T follicular helper cell (primary cell): ENCODE results near the gene NDST1.

Source experiments
- DNase-seq: peaks from one replicate; pipeline ENCODE4 v3.0.0-alpha.2; 2020; ENCODE audit warnings: low read depth

Gene NDST1

DNA sequence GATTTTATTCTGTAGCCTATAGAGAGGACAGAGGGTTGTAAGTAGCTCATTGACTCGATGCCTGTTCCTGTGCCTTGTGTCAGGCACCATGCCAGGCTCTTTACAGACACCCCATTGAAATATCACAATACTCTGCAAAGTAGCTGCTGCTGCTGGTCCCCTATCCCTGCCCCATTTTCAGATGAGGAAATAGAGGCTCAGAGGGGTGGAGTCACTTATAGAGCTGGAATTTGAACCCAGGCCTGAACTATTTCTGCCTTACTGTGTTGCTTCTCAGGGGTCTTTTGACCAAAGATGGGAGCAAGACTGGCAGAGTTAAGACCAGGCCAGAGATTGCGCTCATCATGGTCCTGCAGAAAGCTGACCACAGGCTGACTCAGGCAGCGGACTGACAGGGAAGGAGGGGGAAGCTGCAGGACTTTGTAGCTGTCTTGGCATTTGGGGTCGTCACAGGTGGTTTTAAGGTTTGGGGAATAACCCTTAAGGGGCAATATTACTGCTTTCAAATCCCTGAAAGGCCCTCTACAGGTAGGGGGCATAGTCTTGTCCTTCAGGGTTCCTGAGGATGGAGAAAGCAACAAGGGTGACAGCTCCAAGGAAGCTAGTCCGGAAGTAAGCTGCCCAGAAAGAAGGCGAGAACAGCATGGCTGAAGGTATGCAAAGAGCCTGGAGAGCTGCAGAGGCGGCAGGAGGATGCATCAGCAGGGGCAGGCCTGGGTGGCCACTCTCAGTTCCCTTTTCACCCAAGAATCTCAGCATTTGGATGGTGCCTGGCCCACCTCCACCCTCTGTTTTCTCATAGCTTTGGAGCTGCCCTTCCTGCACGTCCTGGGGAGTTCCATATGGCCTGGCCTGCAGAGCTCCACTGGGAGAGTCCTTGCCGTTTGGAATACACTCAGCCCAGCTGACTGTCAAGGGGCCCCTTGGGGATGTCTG lies 18.3 kb upstream of the NDST1 start:
- DNase-seq: no peak

DNA sequence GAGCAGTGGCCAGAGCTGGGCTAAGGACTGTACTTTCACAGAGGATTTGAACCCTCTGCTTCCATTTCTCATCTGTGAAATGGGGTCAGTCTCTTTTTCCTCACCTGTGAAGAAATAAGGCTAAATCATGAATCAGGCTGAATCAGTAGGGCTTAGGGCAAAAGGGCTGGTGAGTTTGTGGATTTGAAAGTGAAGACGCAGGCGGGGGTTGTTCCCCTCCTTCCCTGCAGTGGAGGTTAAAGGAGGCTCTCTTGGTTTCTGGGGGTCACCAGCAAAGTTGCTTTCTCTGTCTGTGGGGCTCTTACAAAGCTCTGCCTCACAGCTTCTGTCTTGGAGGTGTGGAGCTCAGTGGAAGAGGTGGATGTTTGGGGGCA lies 17.6 kb upstream of the NDST1 start:
- no peak for DNase-seq

- DNase-seq: no peak
Measured at GRCh38 chr5:150490754-150491153, 17.2 kb upstream of the NDST1 start.

DNA sequence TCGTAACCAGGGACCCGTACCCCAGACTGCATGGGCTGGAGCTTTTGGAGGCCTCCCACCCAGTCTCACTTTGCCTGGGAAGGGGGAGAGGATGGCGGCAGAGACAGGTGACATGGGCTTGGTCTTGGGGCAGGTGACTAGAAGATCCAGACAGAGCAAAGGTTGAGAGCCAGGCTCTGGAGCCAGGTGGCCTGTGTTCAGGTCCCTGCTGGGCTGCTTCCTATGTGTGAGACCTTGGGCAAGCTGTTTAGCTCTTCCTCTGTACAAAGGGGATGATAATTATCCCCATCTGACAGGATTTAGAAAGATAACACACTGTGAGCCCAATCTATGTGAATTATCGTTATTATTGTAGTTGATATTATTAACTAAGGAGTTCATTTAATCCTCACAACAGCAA lies 16.1 kb upstream of the NDST1 start:
- no peak for DNase-seq

DNA sequence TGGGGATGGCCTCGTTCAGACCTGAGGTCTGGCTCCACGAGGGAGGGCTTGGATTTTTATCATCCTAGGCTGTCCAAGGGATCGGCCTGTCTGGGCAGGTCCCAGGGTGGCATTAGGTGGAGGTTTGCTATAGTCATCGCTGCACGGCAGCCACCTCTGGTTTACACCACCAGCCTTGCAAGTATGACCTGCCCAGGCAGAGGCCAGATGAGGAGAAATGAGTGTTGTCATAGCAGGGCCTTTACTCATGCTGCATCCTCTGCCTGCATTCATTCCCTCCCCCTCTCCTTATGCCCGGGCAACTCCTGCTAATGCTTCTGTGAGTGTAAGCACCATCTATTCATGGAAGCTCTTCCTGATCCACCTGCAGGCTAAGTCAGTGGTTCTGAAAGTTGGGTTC lies 15.3 kb upstream of the NDST1 start:
- DNase-seq: no peak

- DNase-seq: no peak
Measured at GRCh38 chr5:150496098-150496497, 11.8 kb upstream of the NDST1 start.

DNA sequence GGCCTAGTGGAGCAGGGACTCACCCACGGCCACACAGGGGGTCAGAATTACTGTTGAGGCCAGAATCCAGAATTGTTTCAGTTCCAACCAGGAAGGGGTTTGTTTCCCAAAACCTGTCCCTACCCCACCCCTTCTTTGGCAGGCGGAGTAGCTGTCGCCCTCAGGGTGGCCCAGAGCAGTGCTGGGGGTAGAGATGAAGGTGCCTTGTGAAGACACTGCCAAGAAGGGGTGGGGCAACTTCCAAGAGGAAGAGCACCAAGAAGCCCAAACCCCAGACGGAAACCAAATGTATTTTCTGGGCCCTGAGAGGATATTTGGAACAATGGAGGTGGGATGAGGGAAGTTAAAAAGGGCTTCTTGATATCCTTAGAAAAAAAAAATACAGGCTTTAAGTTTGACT lies 11.4 kb upstream of the NDST1 start:
- no peak for DNase-seq

GRCh38 chr5:150497274-150497988 lies 10.5 kb upstream of the NDST1 start:
- no peak for DNase-seq

- DNase-seq: no peak
Measured at GRCh38 chr5:150497989-150498317, 10.0 kb upstream of the NDST1 start.

GRCh38 chr5:150498501-150498900 lies 9.4 kb upstream of the NDST1 start:
- DNase-seq: no peak

DNA sequence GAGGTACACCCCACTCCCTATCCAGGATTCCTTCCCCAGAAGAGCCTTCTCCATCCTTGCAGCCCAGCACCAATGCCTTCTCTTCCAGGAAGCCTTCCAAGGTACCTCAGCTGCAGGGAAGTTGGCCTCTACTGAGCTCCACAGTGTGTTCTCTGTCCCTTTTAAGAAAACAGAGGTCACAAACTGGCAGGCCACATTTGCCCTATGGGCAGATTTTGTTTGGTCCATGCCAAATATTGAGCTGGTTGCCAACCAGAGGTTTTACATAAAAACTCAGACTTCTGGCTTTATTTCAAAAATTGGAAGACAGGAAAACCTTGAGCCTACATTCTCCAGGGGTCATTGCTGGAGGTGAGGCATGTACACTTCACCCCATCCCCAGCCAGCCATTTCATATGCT lies 9.0 kb upstream of the NDST1 start:
- DNase-seq: no peak

DNA sequence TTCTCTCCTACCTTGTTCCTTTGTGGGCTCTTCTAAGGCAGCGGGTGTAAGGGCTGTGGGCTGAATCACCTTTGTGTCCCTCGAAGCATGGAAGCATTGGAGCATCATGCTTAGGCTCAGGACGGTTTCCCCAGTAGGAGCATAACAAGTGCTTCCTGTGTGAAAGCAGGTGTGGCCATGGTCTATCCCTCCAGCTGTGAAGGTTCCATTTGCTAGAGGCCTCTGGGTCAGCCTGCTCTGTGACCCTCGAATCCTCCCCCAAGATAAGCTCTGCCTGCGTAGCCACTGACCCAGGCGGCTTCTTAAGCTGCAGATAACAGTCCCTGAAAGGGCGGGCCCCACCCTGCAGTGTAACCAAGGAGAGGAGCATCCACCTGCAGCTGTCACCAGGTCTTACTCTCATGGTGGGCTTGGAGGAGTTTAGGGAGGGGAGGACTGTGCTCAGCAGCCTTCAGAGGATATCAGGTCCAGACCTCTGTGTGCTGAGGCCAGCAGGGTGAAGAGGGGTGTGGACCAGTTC lies 8.4 kb upstream of the NDST1 start:
- no peak for DNase-seq

- DNase-seq: no peak
Measured at GRCh38 chr5:150500328-150500841, 7.5 kb upstream of the NDST1 start.

GRCh38 chr5:150500905-150501304 lies 7.0 kb upstream of the NDST1 start:
- DNase-seq: no peak

DNA sequence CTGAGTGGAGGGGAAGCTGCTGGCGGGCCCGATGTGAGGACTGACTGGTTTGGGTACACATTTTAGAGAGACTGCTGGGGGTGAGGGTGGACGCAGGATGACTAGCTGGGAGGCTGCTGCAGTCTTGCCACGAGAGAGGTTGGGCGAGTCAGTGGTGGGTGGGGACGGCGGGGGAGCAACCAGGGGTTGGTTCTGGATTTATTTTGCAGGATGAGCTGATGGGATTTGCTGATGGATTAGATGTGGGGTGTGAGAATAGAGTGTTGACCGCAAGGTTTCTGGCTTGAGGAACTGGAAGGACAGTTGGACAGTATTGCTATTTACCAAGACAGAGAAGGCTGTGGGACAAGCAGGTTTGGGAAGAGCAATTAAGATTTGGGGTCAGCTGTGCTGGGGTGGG lies 5.8 kb upstream of the NDST1 start:
- no peak for DNase-seq

- DNase-seq: no peak
Measured at GRCh38 chr5:150502847-150503246, 5.1 kb upstream of the NDST1 start.

GRCh38 chr5:150503386-150503785 lies 4.5 kb upstream of the NDST1 start:
- no peak for DNase-seq

DNA sequence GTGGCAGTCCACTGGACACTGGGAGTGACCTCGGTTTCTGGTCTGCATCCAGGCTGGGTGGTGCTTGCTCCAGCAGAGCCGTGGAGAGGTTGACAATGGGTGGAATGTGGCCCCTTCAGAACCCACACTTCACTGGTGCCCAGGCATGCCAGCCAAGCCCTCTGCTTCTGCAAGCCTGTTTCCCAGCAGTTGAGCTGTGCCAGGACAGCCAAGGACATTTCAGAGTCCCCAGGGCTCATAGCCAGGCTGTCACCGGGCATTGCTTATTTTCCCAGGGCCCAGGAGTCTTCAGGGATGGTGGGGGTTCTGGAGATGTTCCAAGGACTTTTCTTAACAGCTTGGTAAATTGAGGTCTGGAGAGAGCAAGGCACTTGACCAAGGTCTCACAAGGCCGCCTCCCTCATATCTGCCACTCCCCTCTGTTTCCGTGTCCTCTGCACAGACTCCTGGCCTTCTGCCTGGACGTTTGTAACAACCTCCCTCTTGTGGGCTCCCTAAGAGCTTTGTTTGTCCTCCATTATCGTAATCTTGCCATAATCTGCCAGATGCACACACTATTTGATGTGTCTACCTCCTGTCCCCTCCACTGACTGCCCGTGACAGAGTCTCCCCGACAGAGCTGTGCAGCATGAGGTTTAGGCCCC lies 3.8 kb upstream of the NDST1 start:
- no peak for DNase-seq

DNA sequence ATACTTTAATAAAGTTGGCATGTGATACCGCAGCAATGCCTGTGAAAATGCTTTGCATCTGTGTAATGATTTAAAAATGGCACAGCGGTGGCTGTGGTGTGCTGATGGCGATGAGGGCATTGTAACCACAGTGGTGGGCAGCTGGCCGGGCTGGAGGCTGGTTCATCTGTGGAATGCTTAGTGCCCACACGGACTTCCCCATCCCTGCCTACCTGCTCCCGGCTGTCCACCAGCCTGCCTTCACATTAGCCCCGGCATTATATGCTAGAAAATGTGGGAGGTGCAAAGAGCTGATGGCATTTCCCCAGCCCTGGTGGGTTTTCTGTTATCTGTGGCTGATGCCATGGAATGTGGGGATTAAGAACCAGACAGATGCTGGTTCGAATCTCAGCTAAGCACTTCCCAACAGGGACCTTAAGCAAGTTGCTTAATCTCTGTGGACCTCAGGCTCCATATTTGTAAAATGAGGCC lies 2.9 kb upstream of the NDST1 start:
- DNase-seq: no peak

GRCh38 chr5:150505816-150506215 lies 2.1 kb upstream of the NDST1 start:
- no peak for DNase-seq

GRCh38 chr5:150506571-150507473 lies 1.1 kb upstream of the NDST1 start:
- DNase-seq: no peak
